RWPE2 (cell line): ENCODE measurements around the gene GPR32.
"Not testable (repeated sequence)": the region's sequence is repeated elsewhere in the genome, so short reads cannot be mapped to it uniquely, and the experiment has no call there.

ENCODE experiments used
- ATAC-seq: fragments of 200-7000 bp; cut with Tn5 transposase; 3 replicates; pipeline ENCODE4 v1.9.1; 2021; ENCODE audit warnings: low read depth
- DNase-seq: peaks from one replicate; pipeline ENCODE4 v3.0.0-alpha.2; 2020; ENCODE audit warnings: low spot score
- H3K27ac ChIP-seq: fragments of 450-650 bp; 2 replicates; pipeline ENCODE4 v1.5.1; 2017; ENCODE audit warnings: mild to moderate bottlenecking; ENCODE audit not compliant: poor library complexity, severe bottlenecking
- H3K27me3 ChIP-seq: fragments of 250-450 bp; sonication (Bioruptor Pico); 2 replicates; pipeline ENCODE4 v1.5.1; 2021; ENCODE audit warnings: mild to moderate bottlenecking, moderate library complexity; ENCODE audit not compliant: insufficient read depth, poor library complexity, severe bottlenecking
- H3K36me3 ChIP-seq: fragments of 250-450 bp; sonication (Bioruptor Pico); 2 replicates; pipeline ENCODE4 v1.5.1; 2020; ENCODE audit warnings: low read depth, mild to moderate bottlenecking, moderate library complexity
- H3K4me1 ChIP-seq: fragments of 250-450 bp; sonication (Bioruptor Pico); 2 replicates; pipeline ENCODE4 v1.5.1; 2021; ENCODE audit warnings: mild to moderate bottlenecking, moderate library complexity; ENCODE audit not compliant: insufficient read depth, poor library complexity, severe bottlenecking
- H3K4me3 ChIP-seq: fragments of 250-450 bp; sonication (Bioruptor Pico); 2 replicates; pipeline ENCODE4 v1.5.1; 2021; ENCODE audit warnings: mild to moderate bottlenecking, moderate library complexity; ENCODE audit not compliant: severe bottlenecking
- H3K9me3 ChIP-seq: fragments of 250-450 bp; sonication (Bioruptor Pico); 2 replicates; pipeline ENCODE4 v1.5.1; 2021; ENCODE audit warnings: mild to moderate bottlenecking, moderate library complexity; ENCODE audit not compliant: severe bottlenecking
- CTCF ChIP-seq: fragments of 450-650 bp; IDR thresholded peaks from one replicate; pipeline ENCODE4 v1.5.1; 2017; ENCODE audit warnings: mild to moderate bottlenecking, moderate library complexity; ENCODE audit not compliant: poor library complexity, severe bottlenecking

GPR32 gene

GRCh38 chr19:50803633-50804419 lies 33.6 kb downstream of the GPR32 start:
- Histone ChIP-seq H3K9me3 (no peaks in the 10 kb centered on the region), H3K4me1 (peaks cover 8% of the 10 kb centered on the region), H3K4me3 (peak overlapping the region; percentile 97), H3K36me3 (peaks cover 48% of the 10 kb centered on the region), H3K27ac (peak overlapping the region; percentile 81), H3K27me3 (no peaks in the 10 kb centered on the region)
- TF ChIP-seq CTCF: no peak
- ATAC-seq (peak; percentile 10; the same call in 1 of the 3 replicates), DNase-seq (no peak)

- ATAC-seq: peak; percentile 92
- peak; percentile 98 for DNase-seq
- no peaks in the 10 kb centered on the region for H3K9me3 ChIP-seq
- H3K4me3 ChIP-seq: peak overlapping the region; percentile 97
- no peaks in the 10 kb centered on the region for H3K27me3 ChIP-seq
- peak overlapping the region; percentile 81 for H3K27ac ChIP-seq
- no peak for TF ChIP-seq CTCF
- peaks cover 39% of the 10 kb centered on the region for H3K36me3 ChIP-seq
- peaks cover 8% of the 10 kb centered on the region for H3K4me1 ChIP-seq
Observed at GRCh38 chr19:50804420-50805272, 34.4 kb downstream of the GPR32 start.

GRCh38 chr19:50808856-50809255 lies 38.6 kb downstream of the GPR32 start:
- Histone ChIP-seq H3K4me1 (no peaks in the 10 kb centered on the region), H3K9me3 (no peaks in the 10 kb centered on the region), H3K36me3 (no peaks in the 10 kb centered on the region), H3K4me3 (no peak overlapping the region), H3K27me3 (no peaks in the 10 kb centered on the region), H3K27ac (no peak overlapping the region)
- ATAC-seq (no peak), DNase-seq (no peak)
- no peak for TF ChIP-seq CTCF

- H3K4me3 ChIP-seq, H3K4me1 ChIP-seq, H3K9me3 ChIP-seq, H3K36me3 ChIP-seq, H3K27ac ChIP-seq, DNase-seq, ATAC-seq, H3K27me3 ChIP-seq: not testable (repeated sequence)
Observed at GRCh38 chr19:50811622-50812238, 41.5 kb downstream of the GPR32 start.

- ATAC-seq (no peak), DNase-seq (no peak)
- no peak overlapping the region for H3K27ac ChIP-seq
- no peak for TF ChIP-seq CTCF
- no peaks in the 10 kb centered on the region for H3K9me3 ChIP-seq
- no peak overlapping the region for H3K4me3 ChIP-seq
- H3K36me3 ChIP-seq: no peaks in the 10 kb centered on the region
- H3K4me1 ChIP-seq: no peaks in the 10 kb centered on the region
- H3K27me3 ChIP-seq: no peaks in the 10 kb centered on the region
Observed at GRCh38 chr19:50812474-50812873, 42.2 kb downstream of the GPR32 start.
